Measurements from ENCODE around the gene SIGLEC10.
"Not testable (repeated sequence)": the region's sequence is repeated elsewhere in the genome, so short reads cannot be mapped to it uniquely, and the experiment has no call there.

Gene SIGLEC10

GRCh38 chr19:51417107-51417809 is at the start of gene SIGLEC10:
TSS of gene SIGLEC10 (minus strand) at chr19:51417642. CDS start at chr19:51417581, 61 bp downstream.
- no peak for DNase-seq (ENCODE audit: low spot score)

- no peak for DNase-seq (ENCODE audit: low spot score)
These were observed 49.3 kb upstream of the SIGLEC10 start for GRCh38 chr19:51466723-51467122.

- DNase-seq (ENCODE audit: low spot score), result not testable (repeated sequence)
These were observed 46.6 kb upstream of the SIGLEC10 start for GRCh38 chr19:51463976-51464581.

GRCh38 chr19:51462681-51463080 is 45.2 kb upstream of the SIGLEC10 start:
- no peak for DNase-seq (ENCODE audit: low spot score)

GRCh38 chr19:51462276-51462675 is 44.8 kb upstream of the SIGLEC10 start:
- no peak for DNase-seq (ENCODE audit: low spot score)

GRCh38 chr19:51461723-51462161 is 44.3 kb upstream of the SIGLEC10 start:
- DNase-seq (ENCODE audit: low spot score), result no peak

- DNase-seq (ENCODE audit: low spot score), result no peak
These were observed 42.9 kb upstream of the SIGLEC10 start for GRCh38 chr19:51460164-51460992.

- no peak for DNase-seq (ENCODE audit: low spot score)
These were observed 41.6 kb upstream of the SIGLEC10 start for GRCh38 chr19:51458899-51459505.

GRCh38 chr19:51458051-51458645 is 40.7 kb upstream of the SIGLEC10 start, which contains the start of gene SIGLEC8:
TSS of gene SIGLEC8 (minus strand) at chr19:51458454. CDS start at chr19:51458387, 67 bp downstream.
- DNase-seq (ENCODE audit: low spot score), result no peak

- no peak for DNase-seq (ENCODE audit: low spot score)
These were observed 40.0 kb upstream of the SIGLEC10 start for GRCh38 chr19:51457351-51458013.

- DNase-seq (ENCODE audit: low spot score), result no peak
These were observed 39.3 kb upstream of the SIGLEC10 start for GRCh38 chr19:51456541-51457290.

- no peak for DNase-seq (ENCODE audit: low spot score)
These were observed 33.4 kb upstream of the SIGLEC10 start for GRCh38 chr19:51450730-51451307.

GRCh38 chr19:51448411-51449016 is 31.1 kb upstream of the SIGLEC10 start:
- DNase-seq (ENCODE audit: low spot score), result no peak

- no peak for DNase-seq (ENCODE audit: low spot score)
These were observed 30.6 kb upstream of the SIGLEC10 start for GRCh38 chr19:51448011-51448410.

- DNase-seq (ENCODE audit: low spot score), result not testable (repeated sequence)
These were observed 30.1 kb upstream of the SIGLEC10 start for GRCh38 chr19:51447510-51447909.

GRCh38 chr19:51441410-51442390 is 24.3 kb upstream of the SIGLEC10 start:
- peak; percentile 80 for DNase-seq (ENCODE audit: low spot score)

GRCh38 chr19:51440846-51441409 is 23.5 kb upstream of the SIGLEC10 start:
- DNase-seq (ENCODE audit: low spot score), result peak; percentile 36

GRCh38 chr19:51440052-51440451 is 22.6 kb upstream of the SIGLEC10 start:
- no peak for DNase-seq (ENCODE audit: low spot score)

Data from SW480 (cell line).